Nephron progenitor cell (in vitro differentiated cells): Measurements from ENCODE around the gene NUDT5.

ENCODE experiments used
- DNase-seq: peaks from one replicate; pipeline ENCODE4 v3.0.0; 2021
- H3K27ac Mint-ChIP-seq: 2 replicates; pipeline ENCODE4 v1.8.0; 2021; ENCODE audit warnings: mild to moderate bottlenecking, moderate library complexity, mixed read lengths
- H3K27me3 Mint-ChIP-seq: 2 replicates; pipeline ENCODE4 v1.8.0; 2021; ENCODE audit warnings: mild to moderate bottlenecking, low read depth, mixed read lengths; ENCODE audit not compliant: poor library complexity
- H3K36me3 Mint-ChIP-seq: 2 replicates; pipeline ENCODE4 v1.8.0; 2021; ENCODE audit warnings: low read depth, mixed read lengths
- H3K4me1 Mint-ChIP-seq: 2 replicates; pipeline ENCODE4 v1.8.0; 2021; ENCODE audit warnings: mixed read lengths
- H3K4me3 Mint-ChIP-seq: 2 replicates; pipeline ENCODE4 v1.8.0; 2021; ENCODE audit warnings: mild to moderate bottlenecking, moderate library complexity, mixed read lengths
- H3K9me3 Mint-ChIP-seq: 2 replicates; pipeline ENCODE4 v1.8.0; 2021; ENCODE audit warnings: mild to moderate bottlenecking, moderate library complexity, mixed read lengths
- TF ChIP-seq, protein P1 (sequence below): fragments of 200-600 bp; sonication (generic); IDR thresholded peaks from 2 replicates; pipeline ENCODE4 v1.5.0; 2021; ENCODE audit warnings: antibody characterized with exemption

Gene NUDT5

DNA sequence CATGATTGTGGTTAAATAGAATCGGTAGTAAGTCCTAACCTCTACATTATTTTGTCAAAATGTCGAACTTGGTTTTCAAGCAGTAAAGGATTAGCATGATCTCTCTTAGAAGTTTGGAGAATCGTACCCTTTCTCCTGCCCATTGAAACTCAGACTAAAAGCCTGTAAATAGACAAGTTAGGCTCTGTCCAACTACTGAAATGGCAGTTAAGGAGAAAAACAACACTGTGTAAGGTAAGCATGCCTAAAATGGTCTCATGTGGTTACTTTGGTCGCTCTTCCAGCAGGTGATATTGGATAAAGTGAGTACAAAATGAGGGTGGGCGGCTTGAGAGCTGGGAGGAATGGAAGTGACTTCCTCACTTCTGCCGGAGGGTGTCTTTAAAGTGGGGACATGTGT, 41.2 kb downstream of the NUDT5 start:
- Mint-ChIP-seq H3K9me3 (no peaks in the 10 kb centered on the region), H3K27ac (peak overlapping the region; percentile 15), H3K27me3 (no peaks in the 10 kb centered on the region), H3K36me3 (peaks cover 46% of the 10 kb centered on the region), H3K4me3 (no peak overlapping the region), H3K4me1 (peaks cover 10% of the 10 kb centered on the region)
- TF ChIP-seq, protein P1, sequence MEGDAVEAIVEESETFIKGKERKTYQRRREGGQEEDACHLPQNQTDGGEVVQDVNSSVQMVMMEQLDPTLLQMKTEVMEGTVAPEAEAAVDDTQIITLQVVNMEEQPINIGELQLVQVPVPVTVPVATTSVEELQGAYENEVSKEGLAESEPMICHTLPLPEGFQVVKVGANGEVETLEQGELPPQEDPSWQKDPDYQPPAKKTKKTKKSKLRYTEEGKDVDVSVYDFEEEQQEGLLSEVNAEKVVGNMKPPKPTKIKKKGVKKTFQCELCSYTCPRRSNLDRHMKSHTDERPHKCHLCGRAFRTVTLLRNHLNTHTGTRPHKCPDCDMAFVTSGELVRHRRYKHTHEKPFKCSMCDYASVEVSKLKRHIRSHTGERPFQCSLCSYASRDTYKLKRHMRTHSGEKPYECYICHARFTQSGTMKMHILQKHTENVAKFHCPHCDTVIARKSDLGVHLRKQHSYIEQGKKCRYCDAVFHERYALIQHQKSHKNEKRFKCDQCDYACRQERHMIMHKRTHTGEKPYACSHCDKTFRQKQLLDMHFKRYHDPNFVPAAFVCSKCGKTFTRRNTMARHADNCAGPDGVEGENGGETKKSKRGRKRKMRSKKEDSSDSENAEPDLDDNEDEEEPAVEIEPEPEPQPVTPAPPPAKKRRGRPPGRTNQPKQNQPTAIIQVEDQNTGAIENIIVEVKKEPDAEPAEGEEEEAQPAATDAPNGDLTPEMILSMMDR: no peak
- DNase-seq: no peak

DNA sequence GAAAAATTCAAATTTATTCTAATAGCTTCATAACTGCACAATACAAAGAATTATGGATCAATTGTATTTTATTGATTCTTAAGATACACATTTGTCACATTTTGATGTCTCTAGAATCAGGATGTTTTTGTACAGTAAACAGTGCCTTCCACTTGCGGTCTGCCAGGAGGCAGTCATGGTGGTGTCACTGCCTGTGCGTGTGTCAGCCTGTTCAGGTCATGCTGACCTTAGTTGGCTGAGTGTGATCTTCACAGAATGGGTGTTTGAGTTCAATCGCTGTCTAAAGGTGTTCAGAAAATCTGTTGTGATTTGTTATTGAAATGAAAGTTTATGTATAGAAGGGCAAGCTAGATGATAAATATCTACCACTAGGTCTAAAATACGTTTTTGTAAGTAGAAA, 45.5 kb downstream of the NUDT5 start:
- no peaks in the 10 kb centered on the region for H3K27me3 Mint-ChIP-seq
- no peak for DNase-seq
- H3K27ac Mint-ChIP-seq: no peak overlapping the region
- peaks cover 5% of the 10 kb centered on the region for H3K4me1 Mint-ChIP-seq
- no peak overlapping the region for H3K4me3 Mint-ChIP-seq
- TF ChIP-seq, protein P1: no peak
- H3K9me3 Mint-ChIP-seq: no peaks in the 10 kb centered on the region
- peaks cover 54% of the 10 kb centered on the region for H3K36me3 Mint-ChIP-seq

DNA sequence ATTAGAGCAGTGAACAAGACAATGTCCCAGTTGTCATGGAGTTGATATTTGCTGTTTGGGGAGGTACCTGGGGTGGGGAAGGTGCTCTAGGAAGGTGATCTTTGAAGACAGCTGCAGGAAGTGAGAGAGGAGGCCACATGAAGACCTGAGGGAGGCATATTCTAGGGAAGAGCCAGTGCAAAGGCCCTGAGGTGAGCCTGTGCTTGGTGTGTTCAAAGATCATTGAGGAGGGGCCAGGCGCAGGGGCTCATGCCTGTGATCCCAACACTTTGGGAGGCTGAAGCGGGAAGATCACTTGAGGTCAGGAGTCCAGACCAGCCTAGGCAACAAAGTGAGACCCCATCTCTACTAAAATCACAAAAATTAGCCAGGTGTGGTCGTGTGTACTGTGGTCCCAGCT, 51.2 kb downstream of the NUDT5 start:
- Mint-ChIP-seq H3K4me1 (no peaks in the 10 kb centered on the region), H3K36me3 (peaks cover 75% of the 10 kb centered on the region), H3K27me3 (no peaks in the 10 kb centered on the region), H3K27ac (no peak overlapping the region), H3K4me3 (no peak overlapping the region), H3K9me3 (no peaks in the 10 kb centered on the region)
- TF ChIP-seq, protein P1: no peak
- no peak for DNase-seq

DNA sequence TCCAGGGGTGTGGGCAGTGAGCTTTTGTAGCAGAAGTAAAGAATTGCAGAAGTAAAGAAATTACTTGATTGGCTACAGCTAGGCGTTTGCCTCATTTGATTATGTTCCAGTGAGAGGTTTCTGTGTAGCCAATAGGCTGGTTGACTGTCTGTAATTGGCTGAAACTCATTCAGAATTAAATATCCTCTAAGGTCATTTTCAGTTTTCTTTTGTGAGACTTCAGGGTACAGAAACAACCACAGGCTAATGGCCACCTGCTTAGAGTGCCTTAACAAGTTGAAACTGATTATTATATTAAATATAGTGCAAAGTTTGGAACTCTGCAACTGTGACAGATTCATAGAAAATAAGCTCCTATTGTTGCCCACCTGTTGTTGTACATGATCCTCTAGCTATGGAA, 55.7 kb downstream of the NUDT5 start:
- Mint-ChIP-seq H3K4me3 (no peak overlapping the region), H3K36me3 (peaks cover 75% of the 10 kb centered on the region), H3K9me3 (no peaks in the 10 kb centered on the region), H3K27ac (no peak overlapping the region), H3K27me3 (no peaks in the 10 kb centered on the region), H3K4me1 (no peaks in the 10 kb centered on the region)
- TF ChIP-seq, protein P1: no peak
- DNase-seq: no peak

DNA sequence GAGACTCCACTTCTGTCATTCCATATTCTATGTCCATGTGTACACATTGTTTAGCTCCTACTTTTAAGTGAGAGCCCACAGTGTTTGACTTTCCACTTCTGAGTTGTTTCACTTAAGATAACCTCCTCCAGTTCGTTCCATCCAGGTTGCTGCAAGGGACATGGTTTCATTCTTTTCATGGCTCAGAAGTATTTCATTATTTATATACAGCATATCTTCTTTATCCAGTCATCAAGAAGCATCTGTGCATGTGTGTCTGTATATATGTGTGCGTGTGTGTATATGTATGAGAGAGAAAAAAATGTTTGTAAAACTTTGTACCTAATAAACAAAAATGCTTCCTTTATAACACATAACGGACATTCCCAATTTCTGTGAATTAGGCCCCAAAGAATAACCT, 60.1 kb downstream of the NUDT5 start:
- H3K4me3 Mint-ChIP-seq: no peak overlapping the region
- no peak overlapping the region for H3K27ac Mint-ChIP-seq
- H3K4me1 Mint-ChIP-seq: peaks cover under 1% of the 10 kb centered on the region
- H3K27me3 Mint-ChIP-seq: no peaks in the 10 kb centered on the region
- no peaks in the 10 kb centered on the region for H3K9me3 Mint-ChIP-seq
- peaks cover 60% of the 10 kb centered on the region for H3K36me3 Mint-ChIP-seq
- no peak for DNase-seq
- TF ChIP-seq, protein P1: no peak

DNA sequence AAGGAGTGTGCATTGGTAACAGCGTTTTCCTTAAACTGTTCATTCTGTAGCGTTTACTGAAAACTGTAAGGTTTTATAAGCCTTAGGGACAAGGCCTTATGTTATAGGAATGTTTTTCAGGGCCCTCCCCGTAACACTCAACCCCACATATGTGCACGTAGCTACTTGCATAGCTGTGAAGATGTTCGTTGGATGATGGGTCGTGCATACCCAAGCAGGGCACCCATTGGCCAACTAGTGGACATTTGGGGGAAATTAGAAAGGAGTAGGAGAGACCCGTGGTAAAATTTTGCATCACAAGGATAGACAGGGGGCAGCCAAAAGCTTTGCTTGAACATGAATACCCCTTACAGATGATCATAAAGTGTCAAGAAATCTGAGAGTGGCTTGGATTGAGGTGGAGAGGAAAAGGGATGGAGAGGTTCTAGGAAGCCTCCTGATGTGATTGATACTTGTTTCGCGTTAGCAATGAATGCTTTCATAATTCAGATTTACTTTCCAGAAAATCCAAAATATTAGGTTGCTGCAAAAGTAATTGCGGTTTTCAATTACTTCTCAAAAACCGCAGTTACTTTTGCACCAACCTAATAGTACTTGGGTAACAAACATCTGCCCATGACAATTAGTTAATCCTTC, 65.3 kb downstream of the NUDT5 start:
- Mint-ChIP-seq H3K4me3 (peak overlapping the region; percentile 92), H3K27me3 (no peaks in the 10 kb centered on the region), H3K27ac (peak overlapping the region; percentile 1), H3K4me1 (peaks cover 13% of the 10 kb centered on the region), H3K9me3 (no peaks in the 10 kb centered on the region), H3K36me3 (peaks cover 41% of the 10 kb centered on the region)
- peak; percentile 32 for DNase-seq
- TF ChIP-seq, protein P1: peak; percentile 55
